GM18870 (cell line): ENCODE data around the gene REPS2.

ENCODE experiments used
- ATAC-seq: cut with Tn5 transposase; IDR thresholded peaks from one replicate; pipeline ENCODE4 v1.9.1; 2021; ENCODE audit warnings: moderate library complexity; ENCODE audit not compliant: unreplicated experiment

The REPS2 gene

DNA sequence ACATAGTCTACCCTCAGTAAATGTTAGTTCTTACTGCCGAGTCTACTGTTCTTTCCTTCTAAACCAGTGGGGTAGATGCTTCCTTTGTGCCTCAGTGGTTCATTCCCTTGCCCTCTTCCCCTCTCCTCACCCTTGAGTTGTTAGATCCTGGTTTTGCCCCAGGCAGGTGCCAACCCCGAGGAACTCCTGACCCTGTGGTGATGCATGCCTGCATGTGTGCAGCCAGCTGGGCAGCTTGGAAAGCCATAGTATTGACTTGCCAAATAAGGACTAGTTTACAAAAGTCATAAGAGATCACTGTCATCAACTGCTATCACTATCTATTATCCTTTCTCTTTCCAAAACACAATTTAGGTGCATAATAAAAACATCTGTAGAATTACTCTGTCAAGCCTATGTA is 50.9 kb downstream of the REPS2 start:
- no peak for ATAC-seq

DNA sequence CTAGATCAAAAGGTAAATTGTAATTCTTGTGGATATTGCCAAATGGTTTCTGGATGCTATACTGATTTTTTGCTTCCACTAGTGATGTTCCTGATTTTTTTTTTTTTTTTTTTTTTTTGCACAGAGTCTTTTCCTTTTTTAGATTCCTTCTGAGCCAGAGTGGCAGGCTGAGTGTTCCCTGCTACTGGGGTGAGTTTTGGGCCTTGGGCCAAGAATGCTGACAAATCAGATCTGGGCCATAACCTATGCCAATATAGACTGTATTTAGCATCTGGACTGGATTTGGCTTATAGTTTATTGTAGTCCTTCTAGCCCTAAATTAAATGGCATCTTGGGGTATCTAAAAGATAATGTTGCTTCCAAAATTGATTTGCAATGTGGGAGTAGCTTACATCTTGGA is 52.8 kb downstream of the REPS2 start:
- no peak for ATAC-seq

DNA sequence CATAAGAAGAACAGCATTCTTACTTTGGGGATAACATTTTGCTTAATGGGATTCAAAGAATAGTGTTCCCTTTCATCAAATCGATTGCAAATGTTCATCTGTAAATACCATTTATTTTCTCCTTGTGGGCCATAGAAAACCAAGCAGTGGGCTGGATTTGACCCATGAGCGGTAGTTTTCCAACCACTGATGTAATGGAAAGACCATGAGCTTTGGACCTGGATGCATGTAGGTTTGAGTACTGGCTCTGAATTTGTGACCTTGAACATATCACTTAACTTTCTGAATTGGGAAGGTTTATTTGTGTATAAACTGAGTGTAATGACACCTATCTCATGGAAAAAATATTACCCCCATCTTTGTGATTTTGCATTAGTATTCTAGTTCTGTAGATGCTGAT is 54.3 kb downstream of the REPS2 start:
- ATAC-seq, result no peak

DNA sequence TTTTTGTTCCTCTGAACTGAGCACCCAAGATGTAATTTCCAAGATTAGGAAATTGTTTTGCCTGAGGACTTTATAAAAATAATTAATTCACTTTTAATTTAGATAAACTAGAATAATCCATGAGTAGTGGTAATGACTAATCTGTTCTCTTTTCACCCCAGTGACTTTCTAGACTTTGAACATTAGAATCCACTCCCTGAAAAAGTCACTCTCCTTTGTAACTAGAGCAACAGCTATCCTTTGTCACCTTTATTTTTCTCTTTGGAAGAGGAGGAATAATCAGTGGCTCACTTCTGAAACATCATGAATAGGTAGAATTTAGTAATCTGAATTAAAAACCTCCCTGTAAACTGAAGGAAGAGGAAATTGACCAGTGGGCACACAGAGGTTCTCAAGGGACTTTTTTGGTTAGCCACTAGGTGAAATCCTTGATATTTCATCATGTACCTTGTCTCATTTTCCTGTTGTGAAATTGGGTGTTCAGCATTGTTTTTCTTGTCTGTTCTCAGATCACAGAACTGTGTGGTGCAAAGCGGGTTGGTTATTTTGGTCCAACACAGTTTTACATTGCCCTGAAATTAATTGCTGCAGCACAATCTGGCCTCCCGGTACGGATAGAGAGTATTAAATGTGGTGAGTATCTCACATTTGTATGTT is 59.4 kb downstream of the REPS2 start:
- ATAC-seq, result no peak

DNA sequence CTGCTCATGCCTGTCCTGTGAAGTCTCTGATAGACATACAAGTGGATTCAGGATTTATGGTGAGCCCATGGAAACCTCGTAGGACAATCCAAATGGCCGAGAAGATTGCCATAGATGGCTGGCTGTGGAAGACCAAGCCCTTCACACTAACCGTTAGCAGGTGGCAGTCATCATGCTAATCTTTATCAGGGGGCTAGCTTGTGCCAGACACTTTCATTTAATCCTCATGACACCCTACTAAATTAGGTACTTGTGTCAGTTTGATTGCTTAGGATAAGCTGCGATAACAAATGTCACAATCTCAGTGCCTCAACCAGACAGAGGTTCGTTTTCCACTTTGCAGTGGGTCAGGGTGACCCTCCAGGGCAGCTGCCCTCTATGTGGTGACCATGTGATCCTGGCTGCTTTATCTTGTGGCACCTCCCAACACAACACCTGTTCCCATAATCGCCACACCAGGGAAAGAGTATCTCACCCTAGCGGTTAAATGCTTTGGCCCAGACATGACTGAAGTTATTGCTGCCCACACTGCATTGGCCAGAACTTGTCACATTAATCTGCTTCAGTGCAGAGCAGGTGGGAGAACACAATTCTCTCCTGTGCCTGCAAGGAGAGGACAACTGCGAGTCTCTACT is 60.8 kb downstream of the REPS2 start:
- ATAC-seq, result no peak

DNA sequence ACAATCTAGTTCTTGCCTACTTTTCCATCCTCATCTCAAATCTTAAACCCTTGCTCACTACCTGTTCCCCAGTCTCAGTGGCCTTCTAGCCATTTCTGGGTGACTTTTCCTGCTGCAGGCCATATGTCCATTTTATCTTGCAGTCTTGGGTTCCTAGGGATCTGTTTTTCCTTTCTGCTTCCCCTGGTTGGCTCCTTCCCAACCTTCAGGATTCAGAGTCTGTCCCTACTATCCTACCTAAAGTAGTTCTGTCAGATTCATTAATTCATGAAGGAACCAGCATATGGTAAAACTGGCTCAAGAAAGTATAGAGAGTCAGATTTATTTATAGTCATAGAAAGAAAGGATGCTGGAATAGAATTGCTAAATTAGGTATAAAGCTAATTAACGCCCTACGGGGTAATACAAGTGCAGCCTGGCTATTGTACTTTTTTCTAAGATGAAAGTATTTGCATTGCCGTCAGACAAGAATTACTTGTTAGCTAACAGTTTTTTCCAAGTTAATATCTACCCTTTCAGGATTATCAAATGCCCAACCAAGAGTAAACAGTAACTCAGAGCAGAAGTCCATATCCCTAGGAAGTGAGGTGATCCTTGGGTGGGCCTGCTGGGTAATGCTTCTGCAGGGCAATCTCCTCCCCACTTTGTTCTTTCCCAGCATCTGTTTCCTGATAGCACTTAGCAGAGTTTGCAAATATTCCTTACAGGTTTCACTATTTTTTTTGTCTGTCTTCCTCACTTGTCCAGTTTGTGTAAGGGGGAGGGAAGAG is 63.6 kb downstream of the REPS2 start:
- ATAC-seq, result no peak

DNA sequence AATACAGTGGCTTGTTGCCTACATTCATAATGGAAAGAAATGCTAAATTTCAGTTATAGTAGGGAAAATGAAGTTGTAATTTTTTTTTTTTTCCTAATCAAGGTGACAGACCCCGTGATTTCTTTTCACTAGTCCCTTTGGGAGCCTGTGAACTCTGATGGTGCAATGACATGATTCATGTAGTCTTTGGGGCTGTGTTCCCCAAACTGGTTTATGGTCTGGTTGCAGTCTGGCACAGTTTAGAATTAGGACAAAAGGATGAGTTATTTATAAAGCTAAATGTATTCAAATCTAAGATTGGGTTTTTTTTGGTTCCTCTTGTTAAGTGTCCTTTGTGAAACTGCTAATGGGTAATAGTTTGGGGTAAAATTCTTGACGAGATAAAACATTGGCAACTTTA is 66.0 kb downstream of the REPS2 start:
- ATAC-seq, result no peak

DNA sequence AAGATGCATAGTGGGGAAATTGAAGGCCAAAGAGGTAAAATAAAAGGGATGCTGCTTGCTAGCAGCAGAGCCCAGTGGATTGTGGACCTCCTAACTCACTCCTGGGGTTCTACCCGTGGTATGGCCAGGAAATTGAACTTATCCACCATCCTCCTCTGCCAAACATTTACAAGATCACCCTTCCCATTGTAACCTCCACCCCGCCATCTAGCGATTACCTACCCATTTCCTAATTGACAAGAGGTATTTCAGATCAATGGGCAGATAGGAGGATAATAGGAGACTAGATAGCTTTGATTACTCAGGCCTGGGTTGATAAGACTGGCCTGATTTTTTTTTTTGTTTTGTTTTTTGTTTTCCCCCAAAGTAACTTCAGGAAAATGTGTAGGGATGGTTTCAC is 67.8 kb downstream of the REPS2 start:
- ATAC-seq, result no peak

DNA sequence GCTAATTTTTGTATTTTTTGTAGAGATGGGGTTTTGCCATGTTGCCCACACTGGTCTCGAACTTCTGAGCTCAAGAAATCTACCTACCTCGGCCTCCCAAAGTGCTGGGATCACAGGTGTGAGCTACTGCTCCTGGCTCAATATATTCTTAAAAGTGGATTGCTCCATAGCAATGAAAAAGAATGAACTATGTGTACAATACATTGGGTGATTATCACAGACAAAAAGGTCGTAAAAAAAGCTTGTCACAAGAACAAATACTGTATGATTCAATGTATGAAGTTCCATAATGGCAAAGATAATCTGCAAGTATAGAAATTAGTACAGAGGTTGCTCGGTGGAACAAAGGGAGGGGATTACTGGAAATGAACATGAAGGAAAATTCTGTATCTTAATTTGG is 70.7 kb downstream of the REPS2 start:
- ATAC-seq, result no peak

DNA sequence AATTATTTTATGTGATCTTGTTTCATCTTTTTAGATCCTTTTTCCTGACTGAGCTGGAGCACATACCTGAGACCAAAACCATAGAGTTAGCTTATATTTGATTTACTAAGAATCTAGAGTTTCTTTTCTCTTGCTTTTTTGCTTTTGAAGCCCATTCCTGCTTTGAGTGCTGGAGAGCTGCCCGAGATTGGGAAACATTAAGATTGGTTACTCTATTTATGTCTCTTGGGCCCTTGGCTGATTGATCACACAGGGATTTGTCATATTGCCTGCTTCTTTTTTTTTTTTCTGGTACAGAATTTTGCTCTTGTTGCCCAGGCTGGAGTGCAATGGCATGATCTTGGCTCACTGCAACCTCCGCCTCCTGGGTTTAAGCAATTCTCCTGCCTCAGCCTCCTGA is 73.9 kb downstream of the REPS2 start:
- no peak for ATAC-seq

DNA sequence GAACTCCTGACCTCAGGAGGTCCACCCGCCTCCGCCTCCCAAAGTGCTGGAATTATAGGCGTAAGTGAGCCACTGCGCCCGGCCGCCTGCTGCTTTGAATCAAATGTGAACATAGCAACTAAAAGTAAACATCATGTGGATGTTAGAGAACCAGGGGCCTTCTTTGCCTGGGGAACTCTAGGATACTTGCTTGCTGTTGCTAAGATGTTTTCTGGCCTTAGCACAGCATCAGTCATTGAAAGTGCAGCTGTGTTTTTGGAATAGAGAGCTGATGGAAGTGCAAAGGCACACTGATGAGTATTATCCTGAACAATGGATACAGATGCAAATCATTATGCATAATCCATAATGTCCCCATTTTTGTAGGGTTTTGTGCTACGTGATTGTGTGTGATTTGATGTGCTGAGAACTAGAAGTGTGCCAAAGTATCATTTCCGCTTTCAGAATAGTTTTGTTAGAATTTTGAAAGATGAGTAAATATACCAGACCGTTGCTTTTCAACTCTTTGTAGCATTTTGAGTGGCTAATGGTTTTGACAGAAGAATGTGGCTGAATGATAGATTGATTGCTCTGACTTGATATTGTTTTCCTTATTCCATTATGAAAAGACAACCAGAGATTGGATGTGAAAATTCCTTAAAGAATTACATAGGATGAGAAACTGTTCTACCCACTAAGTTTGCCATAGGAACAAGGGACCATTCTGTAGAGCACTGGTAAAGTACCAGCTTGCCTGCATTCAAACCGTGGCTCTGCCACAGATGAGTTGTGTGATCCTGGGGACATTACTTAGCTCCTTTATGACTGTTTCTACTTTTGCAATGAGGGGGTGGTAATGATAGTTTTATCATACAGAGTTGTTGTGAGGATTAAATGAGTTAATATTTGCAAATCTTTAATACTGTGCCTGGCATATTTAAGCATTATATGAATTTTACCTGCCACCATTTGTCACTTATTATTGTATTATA is 74.7 kb downstream of the REPS2 start:
- no peak for ATAC-seq

DNA sequence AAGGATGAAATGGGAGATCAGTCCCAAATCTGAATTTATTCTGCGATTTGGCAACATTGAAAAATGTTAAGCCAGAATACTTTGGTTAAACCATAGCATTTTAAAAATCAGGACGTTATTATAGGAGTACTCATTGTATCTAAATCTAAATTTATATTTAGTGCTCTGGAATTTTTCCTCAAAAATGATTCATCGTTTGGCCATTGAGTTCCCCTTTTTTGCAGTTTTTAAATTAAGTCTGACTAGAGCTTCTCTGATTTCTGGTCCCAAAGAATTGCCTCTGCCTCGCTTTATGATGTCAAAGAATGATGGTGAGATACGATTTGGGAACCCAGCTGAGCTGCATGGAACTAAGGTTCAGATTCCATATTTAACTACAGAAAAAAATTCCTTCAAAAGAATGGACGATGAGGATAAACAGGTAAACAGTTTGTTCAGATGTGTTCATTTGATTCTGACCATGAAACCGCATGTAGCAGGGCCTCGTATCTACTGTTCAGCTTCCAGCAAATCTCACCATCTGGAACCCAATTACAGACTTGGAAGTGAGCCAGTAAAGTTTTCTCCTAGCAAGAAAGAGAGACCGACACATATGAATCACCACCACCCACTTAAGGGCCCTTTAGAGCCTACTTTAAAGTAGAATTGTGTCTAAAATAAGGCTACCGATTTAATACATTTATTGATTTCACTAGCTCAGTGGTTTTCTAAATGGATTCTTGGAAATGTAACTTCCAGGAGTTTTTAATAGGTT is 75.6 kb downstream of the REPS2 start:
- ATAC-seq, result no peak

DNA sequence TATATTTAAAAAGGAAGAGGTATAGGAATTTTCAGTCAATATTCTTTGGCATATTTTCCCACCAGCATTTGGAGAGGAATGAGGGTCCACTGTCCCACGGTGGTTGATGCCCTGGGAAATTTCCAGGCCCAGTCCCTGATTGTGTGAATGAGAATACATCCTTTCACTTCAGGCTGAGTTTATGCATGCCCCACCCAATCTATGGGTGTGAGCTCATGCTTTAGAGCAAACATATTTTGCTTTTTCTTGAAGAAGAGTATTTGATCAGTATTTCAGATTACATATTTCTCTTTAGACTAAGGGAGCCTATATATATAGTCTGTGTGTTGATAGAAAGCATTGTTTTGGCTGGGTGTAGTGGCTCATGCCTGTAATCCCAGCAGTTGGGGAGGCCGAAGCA is 77.2 kb downstream of the REPS2 start:
- no peak for ATAC-seq

DNA sequence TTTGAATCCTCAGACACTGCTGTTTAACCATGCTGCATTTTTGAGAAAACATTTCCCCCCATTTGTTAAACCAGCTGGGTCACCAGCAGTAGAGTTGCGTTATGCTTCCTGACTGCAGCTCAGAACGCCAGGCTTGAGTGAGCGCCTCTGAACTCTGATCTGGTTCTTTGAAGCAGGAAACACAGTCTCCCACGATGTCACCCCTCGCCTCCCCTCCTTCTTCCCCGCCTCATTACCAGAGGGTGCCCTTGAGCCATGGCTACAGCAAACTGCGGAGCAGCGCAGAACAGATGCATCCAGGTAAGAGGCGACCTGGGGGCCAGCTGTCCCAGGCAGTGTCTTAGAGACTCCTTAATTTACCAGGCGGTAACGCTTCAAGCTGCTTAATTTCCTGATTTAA is 78.4 kb downstream of the REPS2 start:
- no peak for ATAC-seq

DNA sequence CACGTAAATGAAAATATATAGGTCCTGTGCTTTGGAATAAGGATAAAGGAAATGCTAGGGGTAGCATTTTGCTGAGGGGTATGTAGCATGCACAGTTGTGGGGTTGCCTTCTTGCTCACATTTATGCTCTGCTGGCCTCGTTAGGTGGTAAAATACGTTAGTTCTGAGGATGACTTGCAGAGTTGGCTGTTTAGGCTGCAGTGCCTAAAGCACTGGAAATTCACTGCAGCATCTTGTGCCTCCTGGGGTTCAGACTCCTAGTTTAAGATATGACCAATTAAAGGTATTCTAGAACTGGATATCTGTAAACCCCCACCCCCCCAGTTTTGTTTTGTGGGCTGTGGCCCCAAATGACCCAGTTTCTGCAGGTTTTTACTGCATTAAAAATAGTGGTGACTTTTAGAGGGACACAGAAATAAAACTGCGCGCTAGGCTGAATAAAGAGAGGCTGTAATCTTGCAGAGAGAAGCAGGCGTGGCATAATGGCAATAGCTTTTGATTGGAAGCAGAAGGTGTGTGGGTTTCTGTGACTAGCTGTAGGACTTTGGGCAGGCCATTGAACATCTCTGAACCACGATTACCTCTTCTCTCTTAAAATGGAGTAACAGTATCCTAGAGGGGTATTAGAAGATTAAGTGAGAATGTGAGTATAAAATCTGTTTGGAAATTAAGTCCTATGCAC is 79.3 kb downstream of the REPS2 start:
- no peak for ATAC-seq

DNA sequence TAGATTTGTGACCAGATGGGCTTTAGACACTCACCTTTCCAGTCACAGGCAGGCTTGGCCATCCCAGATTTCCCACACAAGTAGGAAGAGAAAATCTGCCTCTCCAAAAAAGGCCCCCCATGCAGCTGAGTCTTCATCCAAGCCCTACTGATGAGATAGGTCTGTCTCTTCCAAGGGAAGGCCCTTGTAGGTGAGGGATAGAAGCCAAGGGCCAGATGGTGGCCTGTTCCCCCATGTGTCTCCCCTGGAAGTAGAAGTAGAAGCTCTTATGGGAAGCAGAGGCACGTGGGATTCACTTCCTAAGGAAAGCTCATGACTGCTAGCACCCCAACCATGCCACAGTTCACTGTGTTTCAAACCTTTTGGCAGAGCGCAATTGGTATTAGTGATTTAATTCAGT is 81.5 kb downstream of the REPS2 start:
- no peak for ATAC-seq

DNA sequence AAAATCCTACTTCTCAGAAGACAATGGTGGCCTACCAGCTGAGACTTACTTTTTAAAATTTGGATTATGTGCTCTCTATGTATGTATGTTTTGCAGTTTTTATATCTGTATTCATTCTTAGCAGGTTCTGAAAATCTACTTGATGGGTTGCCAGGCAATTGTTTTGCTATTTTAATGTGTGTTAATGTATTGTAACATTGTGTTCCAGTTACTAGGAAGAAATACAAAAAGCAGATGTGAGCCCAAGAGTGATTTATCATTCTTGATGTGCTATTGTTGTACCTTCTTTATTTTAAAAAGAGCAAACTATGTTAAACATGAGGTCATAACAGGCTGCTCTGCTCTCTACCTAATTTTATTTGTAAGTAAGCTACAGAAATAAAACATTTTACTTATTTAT is 81.9 kb downstream of the REPS2 start:
- no peak for ATAC-seq

DNA sequence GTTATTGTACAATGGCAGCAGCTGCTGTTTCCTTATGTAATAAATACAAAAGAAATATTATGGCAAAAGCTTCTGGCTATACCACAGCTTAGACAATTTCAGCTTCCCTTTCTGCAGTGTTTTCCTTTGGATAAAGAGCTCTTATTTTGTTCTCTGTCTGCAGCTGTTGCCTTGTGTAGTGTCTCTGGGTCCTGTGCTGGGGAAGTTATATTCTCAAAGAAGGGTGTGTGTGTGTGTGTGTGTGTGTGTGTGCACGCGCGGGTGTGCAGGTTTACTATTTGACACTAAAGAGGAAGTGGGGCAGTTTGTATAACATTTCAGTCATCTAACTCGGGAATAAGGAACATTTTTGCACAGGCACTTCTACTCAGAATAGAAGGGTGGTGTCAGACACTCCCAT is 83.6 kb downstream of the REPS2 start:
- no peak for ATAC-seq

DNA sequence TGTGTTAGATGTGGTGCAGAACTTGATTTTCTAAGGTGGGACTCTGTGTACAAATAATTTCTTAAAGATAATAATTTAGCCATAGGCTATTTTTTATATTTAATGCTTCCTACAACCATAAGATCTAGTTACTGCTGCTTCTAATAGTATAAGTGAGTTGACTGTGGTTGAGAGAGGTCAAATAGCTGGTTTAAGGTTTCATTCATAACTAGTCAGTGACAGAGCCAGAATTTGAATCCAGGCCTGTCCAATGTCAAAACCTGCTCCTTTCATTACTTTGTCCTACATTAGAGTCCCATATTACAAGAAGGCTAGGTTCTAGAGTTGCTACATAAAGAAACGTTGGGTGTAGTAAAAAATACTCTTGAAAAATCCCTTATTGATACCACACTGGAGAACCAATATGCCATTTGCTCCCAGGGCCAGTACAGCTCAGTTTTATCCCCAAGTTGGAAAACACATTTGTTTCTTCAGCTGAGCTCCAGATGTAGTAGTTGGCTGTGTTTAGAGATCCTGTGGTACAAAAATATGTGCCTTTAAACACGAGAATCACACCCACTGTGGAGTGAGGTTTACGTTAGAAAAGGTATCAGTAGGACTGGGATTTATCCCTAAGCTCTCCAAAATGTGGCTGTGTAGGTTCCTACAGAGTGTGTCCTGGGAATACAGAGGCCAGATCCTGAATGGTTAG is 84.3 kb downstream of the REPS2 start:
- ATAC-seq, result no peak
